CD4-positive, alpha-beta memory T cell (primary cell): ENCODE measurements around the gene HOXC12. TPM values are rescaled to one million over a fixed set of nuclear protein-coding genes. Genes with fewer than 3 reads are reported as not detected.
A peak's percentile ranks its signal among the peaks of the same experiment; 100 is the strongest.

Experiments
- CTCF ChIA-PET: fragments of 350-600 bp; sonication (Branson Sonifier 250); formaldehyde crosslinking; loops from one replicate; lab custom pipeline; 2021; ENCODE audit warnings: inconsistent platforms; ENCODE audit not compliant: partially characterized antibody; lab: Charles Lee
- POLR2A ChIA-PET: fragments of 350-600 bp; sonication (Branson Sonifier 250); formaldehyde crosslinking; loops from one replicate; lab custom pipeline; 2021; ENCODE audit not compliant: partially characterized antibody; lab: Charles Lee
- DNase-seq, 5 donors: peaks; one replicate each; pipeline versions ENCODE4 v3.0.0 to v3.0.0-alpha.2; 2020 to 2022; ENCODE audit warnings: mixed read lengths in 1 of 5
- H3K27ac ChIP-seq: one replicate; pipeline ENCODE4 v1.7.0; 2013; ENCODE audit warnings: low read depth, low read length
- H3K27me3 ChIP-seq: 2 replicates; pipeline ENCODE4 v1.7.0; 2013; ENCODE audit warnings: mild to moderate bottlenecking, low read length, moderate library complexity; ENCODE audit not compliant: insufficient read depth
- H3K36me3 ChIP-seq: 2 replicates; pipeline ENCODE4 v1.7.0; 2013; ENCODE audit warnings: mild to moderate bottlenecking, low read length, moderate library complexity; ENCODE audit not compliant: insufficient read depth
- H3K4me1 ChIP-seq: 2 replicates; pipeline ENCODE4 v1.7.0; 2013; ENCODE audit warnings: mild to moderate bottlenecking, low read length, moderate library complexity; ENCODE audit not compliant: insufficient read depth
- H3K4me3 ChIP-seq, 2 donors: one replicate each; pipeline ENCODE4 v1.7.0; 2013; ENCODE audit warnings: low read length in 2 of 2, mild to moderate bottlenecking in 1 of 2
- H3K9me3 ChIP-seq, 2 donors: one replicate each; pipeline ENCODE4 v1.7.0; 2013; ENCODE audit warnings: low read length in 2 of 2, control low read depth in 1 of 2; ENCODE audit not compliant: control insufficient read depth in 1 of 2
- H3K27ac Mint-ChIP-seq, 7 donors: one replicate each; pipeline ENCODE4 v1.8.0; 2020 to 2021; ENCODE audit warnings: mixed read lengths in 7 of 7, mild to moderate bottlenecking in 6 of 7, inconsistent platforms in 3 of 7, moderate library complexity in 3 of 7
- H3K27me3 Mint-ChIP-seq, 2 donors: one replicate each; pipeline ENCODE4 v1.8.0; 2020 to 2021; ENCODE audit warnings: mixed read lengths in 2 of 2
- H3K36me3 Mint-ChIP-seq, 2 donors: one replicate each; pipeline ENCODE4 v1.8.0; 2020 to 2021; ENCODE audit warnings: mixed read lengths in 2 of 2, inconsistent platforms in 1 of 2, mild to moderate bottlenecking in 1 of 2
- H3K4me1 Mint-ChIP-seq, 4 donors: one replicate each; pipeline ENCODE4 v1.8.0; 2020 to 2021; ENCODE audit warnings: mixed read lengths in 4 of 4, mild to moderate bottlenecking in 1 of 4
- H3K4me3 Mint-ChIP-seq, 8 donors: one replicate each; pipeline ENCODE4 v1.8.0; 2020 to 2021; ENCODE audit warnings: mixed read lengths in 8 of 8, mild to moderate bottlenecking in 7 of 8, moderate library complexity in 6 of 8, inconsistent platforms in 3 of 8
- H3K9me3 Mint-ChIP-seq, 8 donors: one replicate each; pipeline ENCODE4 v1.8.0; 2020 to 2021; ENCODE audit warnings: mixed read lengths in 8 of 8, mild to moderate bottlenecking in 5 of 8, inconsistent platforms in 3 of 8, moderate library complexity in 1 of 8
- intact Hi-C: fragments of 100-400 bp; cut with micrococcal nuclease; formaldehyde crosslinking; loops from one replicate; pipeline ENCODE4 v1.15.1; 2023
- polyA plus RNA-seq, 2 donors: library from polyadenylated mRNA; unstranded; fragments of 300-500 nt; fragmentation: Illumina TruSeq; gene quantifications; one replicate each; pipeline ENCODE4 v1.2.3, GENCODE V29; 2021
- total RNA-seq, 2 experiments: library from RNA; stranded (reverse); gene quantifications; one replicate each; pipeline ENCODE4 v1.2.3, GENCODE V29; 2021

HOXC12 gene
- total RNA-seq, result not detected
- polyA plus RNA-seq, result not detected

DNA sequence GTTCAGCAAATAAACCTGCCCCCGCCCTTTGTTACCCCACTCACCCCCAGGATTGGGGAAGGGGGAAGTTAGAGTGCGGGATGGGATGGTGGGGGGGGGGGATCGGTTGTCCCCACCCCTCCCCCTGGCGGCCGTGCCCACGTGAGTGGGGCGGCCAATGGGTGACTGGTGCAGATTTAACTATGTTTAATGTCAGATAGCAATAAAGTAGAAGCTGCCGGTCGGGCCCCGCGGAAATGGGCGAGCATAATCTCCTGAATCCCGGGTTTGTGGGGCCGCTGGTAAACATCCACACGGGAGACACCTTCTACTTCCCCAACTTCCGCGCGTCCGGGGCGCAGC lies at the start of gene HOXC12:
TSS of gene HOXC12 (plus strand) at position 210 of the 342 bp plus-strand sequence. CDS start at position 237, 27 bp downstream.
- H3K4me3 Mint-ChIP-seq, result peak within 1 kb of the TSS in 6 of 8 donors; percentile 2 to 62 (median 44)

DNA sequence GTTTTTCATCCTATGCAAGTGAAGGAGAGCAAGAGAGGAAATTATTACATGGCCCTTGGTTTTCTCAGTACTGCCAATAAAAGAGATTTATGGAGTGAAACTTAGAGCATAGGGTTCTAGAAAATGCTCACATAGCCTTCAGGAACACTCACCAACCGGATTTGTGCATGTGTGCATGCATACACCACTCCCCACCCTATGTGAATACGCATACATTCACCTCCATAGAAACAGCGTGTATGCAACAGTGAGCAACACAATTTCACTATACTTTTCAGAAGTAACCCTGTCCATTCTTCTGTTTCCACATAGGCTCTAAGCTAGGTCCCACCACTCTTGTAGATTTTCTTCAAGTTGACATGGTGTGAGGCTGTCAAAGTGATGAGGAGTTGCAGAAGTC lies 47.6 kb upstream of the HOXC12 start:
- Histone ChIP-seq H3K27me3 (no peaks in the 10 kb centered on the region), H3K36me3 (no peaks in the 10 kb centered on the region), H3K9me3 (no peaks in the 10 kb centered on the region), H3K4me3 (no peak overlapping the region), H3K27ac (no peak overlapping the region), H3K4me1 (no peaks in the 10 kb centered on the region)
- H3K27me3 Mint-ChIP-seq, result peaks cover 12 to 25% of the 10 kb centered on the region in 2 donors
- ChIA-PET POLR2A (no interaction called here), CTCF (no interaction called here)
- H3K4me3 Mint-ChIP-seq, result no peak overlapping the region
- H3K4me1 Mint-ChIP-seq, result no peaks in the 10 kb centered on the region
- no peak overlapping the region for H3K27ac Mint-ChIP-seq
- no peak for DNase-seq
- no peaks in the 10 kb centered on the region for H3K36me3 Mint-ChIP-seq
- H3K9me3 Mint-ChIP-seq, result no peaks in the 10 kb centered on the region
- intact Hi-C loops, result no loop called here

More for the DNA sequence above, at the start of gene HOXC12:
- Histone ChIP-seq H3K27me3 (peaks cover 95% of the 10 kb centered on the region), H3K4me3 (no peak within 1 kb of the TSS), H3K9me3 (no peaks in the 10 kb centered on the region), H3K4me1 (peaks cover 25% of the 10 kb centered on the region), H3K27ac (no peak within 1 kb of the TSS), H3K36me3 (no peaks in the 10 kb centered on the region)
- CTCF ChIA-PET, result interaction anchor here (0.6 kb wide), 1 partner anchor 20 kb away, joined by 3 read pairs; no protein-coding TSS in a partner anchor
- peaks cover 72 to 80% of the 10 kb centered on the region in 2 donors for H3K27me3 Mint-ChIP-seq
- POLR2A ChIA-PET, result no interaction called here
- no peak for DNase-seq
- intact Hi-C loops, result loop anchor here (5.0 kb wide), 1 partner anchor 33 kb away; the partner anchor contains the start of gene HOXC10
- peaks cover 6 to 67% (median 26%) of the 10 kb centered on the region in 4 donors for H3K4me1 Mint-ChIP-seq
- peaks cover 0 to 46% (median 2%) of the 10 kb centered on the region in 8 donors for H3K9me3 Mint-ChIP-seq
- no peaks in the 10 kb centered on the region for H3K36me3 Mint-ChIP-seq
- peak within 1 kb of the TSS in 5 of 7 donors; percentile 18 to 84 (median 61) for H3K27ac Mint-ChIP-seq

GRCh38 chr12:53916788-53917655 lies 37.7 kb upstream of the HOXC12 start:
- Histone ChIP-seq H3K27me3 (peaks cover 7% of the 10 kb centered on the region), H3K36me3 (no peaks in the 10 kb centered on the region), H3K4me1 (no peaks in the 10 kb centered on the region), H3K9me3 (no peaks in the 10 kb centered on the region), H3K27ac (no peak overlapping the region), H3K4me3 (no peak overlapping the region)
- CTCF ChIA-PET, result no interaction called here
- intact Hi-C loops, result no loop called here
- Mint-ChIP-seq H3K4me1 (no peaks in the 10 kb centered on the region), H3K27ac (no peak overlapping the region), H3K27me3 (peaks cover 33 to 42% of the 10 kb centered on the region in 2 donors), H3K9me3 (no peaks in the 10 kb centered on the region), H3K4me3 (no peak overlapping the region), H3K36me3 (no peaks in the 10 kb centered on the region)
- POLR2A ChIA-PET, result no interaction called here
- DNase-seq, result no peak

GRCh38 chr12:53924521-53925405 lies 29.9 kb upstream of the HOXC12 start:
- H3K36me3 ChIP-seq, result no peaks in the 10 kb centered on the region
- H3K4me3 ChIP-seq, result no peak overlapping the region
- intact Hi-C loops, result no loop called here
- H3K27ac ChIP-seq, result no peak overlapping the region
- H3K27me3 Mint-ChIP-seq, result peaks cover 54 to 78% of the 10 kb centered on the region in 2 donors
- H3K27me3 ChIP-seq, result peaks cover 57% of the 10 kb centered on the region
- H3K4me1 Mint-ChIP-seq, result peaks cover 0 to 8% (median 0%) of the 10 kb centered on the region in 4 donors
- no peaks in the 10 kb centered on the region for H3K36me3 Mint-ChIP-seq
- H3K4me3 Mint-ChIP-seq, result no peak overlapping the region
- ChIA-PET POLR2A (no interaction called here), CTCF (no interaction called here)
- no peak for DNase-seq
- H3K9me3 ChIP-seq, result no peaks in the 10 kb centered on the region
- no peak overlapping the region for H3K27ac Mint-ChIP-seq
- no peaks in the 10 kb centered on the region for H3K4me1 ChIP-seq
- peaks cover 0 to 13% (median 4%) of the 10 kb centered on the region in 8 donors for H3K9me3 Mint-ChIP-seq

GRCh38 chr12:53927220-53928029 lies 27.3 kb upstream of the HOXC12 start:
- intact Hi-C loops, result no loop called here
- Mint-ChIP-seq H3K4me1 (peaks cover 0 to 8% (median 0%) of the 10 kb centered on the region in 4 donors), H3K27me3 (peaks cover 64 to 80% of the 10 kb centered on the region in 2 donors), H3K4me3 (peak overlapping the region in 1 of 8 donors; percentile 28), H3K27ac (peak overlapping the region in 1 of 7 donors; percentile 2), H3K36me3 (no peaks in the 10 kb centered on the region), H3K9me3 (peaks cover 0 to 13% (median 6%) of the 10 kb centered on the region in 8 donors)
- H3K9me3 ChIP-seq, result no peaks in the 10 kb centered on the region
- no peaks in the 10 kb centered on the region for H3K36me3 ChIP-seq
- ChIA-PET POLR2A (no interaction called here), CTCF (no interaction called here)
- no peak for DNase-seq
- H3K4me3 ChIP-seq, result no peak overlapping the region
- H3K27me3 ChIP-seq, result peaks cover 79% of the 10 kb centered on the region
- H3K27ac ChIP-seq, result no peak overlapping the region
- no peaks in the 10 kb centered on the region for H3K4me1 ChIP-seq

DNA sequence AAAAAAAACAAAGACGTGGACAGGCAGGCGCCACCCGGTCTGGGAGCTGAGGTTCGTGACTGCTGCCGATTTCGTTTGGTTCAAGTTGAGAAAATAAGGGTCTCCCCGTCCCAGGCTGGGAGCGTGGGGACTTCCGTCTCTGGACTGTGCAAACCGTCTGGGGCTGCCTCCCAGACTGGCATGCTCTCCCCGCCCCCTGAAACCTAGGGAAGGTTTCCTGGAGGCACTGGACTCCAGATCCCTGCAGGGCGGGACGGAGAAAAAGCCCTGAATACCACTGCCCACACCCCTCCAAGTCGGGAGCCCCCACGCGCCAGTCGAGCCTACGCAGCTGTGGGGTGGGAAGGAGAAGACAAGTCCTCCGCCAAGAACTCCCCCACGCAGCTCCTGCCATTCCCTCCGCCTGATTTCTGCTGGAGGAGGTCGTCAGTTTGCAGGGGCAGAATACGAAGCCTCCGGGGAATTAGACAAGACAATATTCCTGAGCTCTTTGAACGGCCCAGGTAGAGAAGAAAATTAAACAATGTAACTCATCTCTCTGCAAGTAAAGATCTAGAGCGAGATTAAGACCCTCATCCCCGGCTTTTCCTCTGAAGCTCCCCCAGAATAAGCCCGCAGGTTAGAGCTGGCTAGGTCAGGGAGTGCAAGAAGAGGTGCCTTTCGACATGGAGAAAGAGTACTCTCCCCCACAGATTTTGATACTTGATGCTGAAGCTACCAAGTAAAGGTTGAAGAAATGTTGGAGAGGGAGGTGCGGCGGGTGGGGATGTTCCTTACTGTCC lies 26.5 kb upstream of the HOXC12 start:
- DNase-seq, result no peak
- ChIA-PET POLR2A (no interaction called here), CTCF (no interaction called here)
- H3K4me1 ChIP-seq, result no peaks in the 10 kb centered on the region
- H3K4me3 ChIP-seq, result no peak overlapping the region
- no peaks in the 10 kb centered on the region for H3K9me3 ChIP-seq
- H3K4me3 Mint-ChIP-seq, result peak overlapping the region in 2 of 8 donors; percentile 14 to 28
- peaks cover 0 to 8% (median 0%) of the 10 kb centered on the region in 4 donors for H3K4me1 Mint-ChIP-seq
- peaks cover 87% of the 10 kb centered on the region for H3K27me3 ChIP-seq
- H3K27ac Mint-ChIP-seq, result peak overlapping the region in 1 of 7 donors; percentile 57
- H3K36me3 ChIP-seq, result no peaks in the 10 kb centered on the region
- peaks cover 67 to 81% of the 10 kb centered on the region in 2 donors for H3K27me3 Mint-ChIP-seq
- H3K27ac ChIP-seq, result no peak overlapping the region
- H3K9me3 Mint-ChIP-seq, result peaks cover 0 to 13% (median 6%) of the 10 kb centered on the region in 8 donors
- no peaks in the 10 kb centered on the region for H3K36me3 Mint-ChIP-seq
- intact Hi-C loops, result no loop called here
